ENCODE data around the gene MAP3K7CL. TPM values are rescaled to one million over a fixed set of nuclear protein-coding genes. Genes with fewer than 3 reads are reported as not detected.

Gene MAP3K7CL
- total RNA-seq, 1 donor = 20.7 TPM

DNA sequence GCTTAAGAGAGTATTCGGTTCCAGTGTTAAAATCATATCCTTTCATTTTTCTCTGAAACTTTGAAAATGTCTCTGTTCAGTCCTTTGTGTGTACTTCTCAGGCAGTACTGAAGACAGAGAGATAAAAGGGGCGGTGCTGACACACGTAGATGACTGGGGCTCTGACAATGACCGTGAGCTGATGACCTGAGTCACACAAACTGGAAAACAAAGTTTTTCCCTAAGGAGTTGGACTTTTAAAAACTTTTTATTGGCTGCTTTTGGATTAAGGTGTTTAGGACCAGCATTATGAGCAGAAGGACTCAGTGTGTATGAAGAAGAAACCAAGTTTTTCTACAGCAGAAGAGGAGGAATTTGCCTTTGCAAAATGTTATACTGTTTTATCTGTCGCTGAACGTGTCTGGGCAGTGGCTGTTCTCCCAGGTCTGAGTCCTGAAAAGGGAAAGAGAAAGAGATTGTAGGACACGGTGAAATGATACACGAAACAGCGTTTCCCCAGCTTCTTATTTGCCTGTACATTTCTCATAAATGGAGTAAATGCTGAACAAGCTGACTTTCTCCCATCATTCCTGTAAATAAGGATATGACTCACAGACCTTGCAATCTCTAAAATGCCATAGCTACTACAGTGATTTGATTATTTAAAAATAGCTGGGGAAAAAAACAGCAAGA, 51.5 kb downstream of the MAP3K7CL start:
- DNase-seq (ENCODE audit: low read depth) = peak; percentile 96
- TF ChIP-seq CTCF (IDR thresholded peaks at IDR 0.05; ENCODE audit: insufficient read depth, low read depth, low read length) = no peak

DNA sequence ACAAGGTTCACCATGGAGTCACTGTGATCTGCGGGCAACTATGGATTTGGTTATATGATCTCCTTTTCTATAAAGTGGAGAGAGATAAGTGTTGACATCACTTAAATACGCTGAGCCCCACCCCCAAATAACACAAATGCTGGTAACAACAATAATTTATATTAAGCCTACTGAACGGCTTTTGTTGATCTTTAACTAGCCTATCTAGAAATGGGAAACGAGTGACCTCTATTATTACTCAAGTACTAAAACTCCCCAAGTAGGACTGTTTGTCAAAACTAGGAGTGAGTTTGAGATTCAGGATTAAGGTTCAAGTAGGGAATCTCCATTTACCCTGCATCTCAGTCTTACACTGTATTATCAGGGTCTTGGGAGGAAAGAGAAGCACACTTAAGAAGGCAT, 52.2 kb downstream of the MAP3K7CL start:
- peak overlapping the region; percentile 57 for H3K4me3 ChIP-seq (ENCODE audit: low read depth, low read length)
- no peak for DNase-seq (ENCODE audit: low read depth)
- no peak for TF ChIP-seq CTCF (IDR thresholded peaks at IDR 0.05; ENCODE audit: insufficient read depth, low read depth, low read length)

More for the DNA sequence above, 51.5 kb downstream of the MAP3K7CL start:
- H3K4me3 ChIP-seq (ENCODE audit: low read depth, low read length) = peak overlapping the region; percentile 57

- TF ChIP-seq CTCF (IDR thresholded peaks at IDR 0.05; ENCODE audit: insufficient read depth, low read depth, low read length) = no peak
- no peak for DNase-seq (ENCODE audit: low read depth)
- H3K4me3 ChIP-seq (ENCODE audit: low read depth, low read length) = no peak overlapping the region
Measured at GRCh38 chr21:29184037-29184436, 53.6 kb downstream of the MAP3K7CL start.

- no peak for DNase-seq (ENCODE audit: low read depth)
- no peak for TF ChIP-seq CTCF (IDR thresholded peaks at IDR 0.05; ENCODE audit: insufficient read depth, low read depth, low read length)
Measured at GRCh38 chr21:29185172-29185571, 54.7 kb downstream of the MAP3K7CL start.

DNA sequence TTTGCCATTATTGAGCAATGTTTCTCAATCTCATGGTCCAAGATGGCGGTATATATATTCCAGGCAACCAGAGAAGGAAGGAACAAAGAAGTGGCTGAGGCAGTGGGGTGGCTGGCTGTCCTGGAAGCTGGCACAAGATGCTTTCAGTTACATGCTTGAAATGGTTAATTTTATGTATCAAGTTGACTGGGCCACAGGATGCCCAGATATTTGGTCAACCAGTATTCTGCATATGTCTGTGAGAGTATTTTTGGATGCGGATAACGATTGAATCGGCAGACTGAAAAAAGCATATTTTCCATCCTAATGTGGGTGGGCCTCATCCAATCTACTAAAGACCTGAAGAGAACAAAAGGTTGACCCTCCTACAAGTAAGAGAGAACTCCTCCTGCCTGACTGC, 55.2 kb downstream of the MAP3K7CL start:
- DNase-seq (ENCODE audit: low read depth) = no peak
- TF ChIP-seq CTCF (IDR thresholded peaks at IDR 0.05; ENCODE audit: insufficient read depth, low read depth, low read length) = no peak
- H3K4me3 ChIP-seq (ENCODE audit: low read depth, low read length) = no peak overlapping the region

More at GRCh38 chr21:29185172-29185571, 54.7 kb downstream of the MAP3K7CL start:
- H3K4me3 ChIP-seq (ENCODE audit: low read depth, low read length) = no peak overlapping the region

- no peak overlapping the region for H3K4me3 ChIP-seq (ENCODE audit: low read depth, low read length)
- TF ChIP-seq CTCF (IDR thresholded peaks at IDR 0.05; ENCODE audit: insufficient read depth, low read depth, low read length) = no peak
- no peak for DNase-seq (ENCODE audit: low read depth)
Measured at GRCh38 chr21:29186246-29186645, 55.8 kb downstream of the MAP3K7CL start.

DNA sequence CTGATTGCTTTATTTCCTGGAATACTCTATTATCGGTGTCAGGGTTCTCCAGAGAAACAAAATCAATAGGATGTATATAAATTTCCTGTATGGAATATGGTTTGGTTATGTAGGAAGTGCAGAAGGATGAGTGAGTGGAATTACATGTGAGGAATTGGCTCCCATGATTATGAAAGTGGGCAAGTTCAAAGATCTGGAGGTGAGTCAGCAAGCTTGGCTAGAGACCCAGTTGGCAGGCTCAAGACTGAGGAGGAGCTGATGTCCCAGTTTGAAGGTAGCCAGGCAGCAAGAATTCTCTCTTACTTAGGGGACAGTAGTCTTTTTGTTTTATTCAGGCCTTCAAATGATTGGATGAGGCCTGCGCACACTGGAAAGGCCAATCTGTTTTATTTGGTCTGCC, 57.5 kb downstream of the MAP3K7CL start:
- no peak for TF ChIP-seq CTCF (IDR thresholded peaks at IDR 0.05; ENCODE audit: insufficient read depth, low read depth, low read length)
- no peak overlapping the region for H3K4me3 ChIP-seq (ENCODE audit: low read depth, low read length)
- DNase-seq (ENCODE audit: low read depth) = peak; percentile 90

Data from fibroblast of villous mesenchyme (primary cell).